Activated gamma-delta T cell (primary cell): ENCODE results near the gene MORN1.

Experiments
- DNase-seq: peaks from one replicate; lab custom pipeline; 2025; lab: John Stamatoyannopoulos, UW

The MORN1 gene

DNA sequence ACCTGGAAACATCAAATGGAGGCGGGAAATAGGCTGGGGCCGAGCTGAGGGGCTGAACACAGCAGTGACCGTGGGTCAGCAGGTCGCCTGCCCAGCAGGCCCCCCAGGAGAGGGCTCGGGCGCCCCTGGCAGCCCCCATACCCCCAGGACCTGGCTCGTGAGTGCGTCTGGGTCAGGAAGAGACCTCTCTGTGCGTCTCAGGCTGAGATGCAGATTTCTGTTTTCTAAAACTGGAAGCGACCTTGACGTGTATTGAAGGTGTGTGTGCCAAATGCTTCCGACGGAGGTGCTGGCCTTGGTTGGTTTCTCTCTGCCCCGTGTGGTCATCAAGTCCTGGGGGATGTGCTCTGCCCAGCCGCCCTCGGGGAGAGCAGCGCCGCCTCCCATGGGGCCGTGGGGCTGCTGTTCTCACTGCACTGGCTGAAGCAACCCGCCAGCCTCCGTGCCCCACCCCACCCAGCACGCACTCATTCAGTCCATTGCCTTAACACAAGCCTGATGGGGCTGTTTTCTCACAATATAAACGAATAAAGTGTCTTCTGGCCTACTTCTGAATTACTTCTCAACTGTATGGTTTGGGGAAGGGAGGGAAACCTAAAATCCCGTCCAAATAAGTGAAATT lies 13.6 kb upstream of the MORN1 start:
- DNase-seq: no peak

DNA sequence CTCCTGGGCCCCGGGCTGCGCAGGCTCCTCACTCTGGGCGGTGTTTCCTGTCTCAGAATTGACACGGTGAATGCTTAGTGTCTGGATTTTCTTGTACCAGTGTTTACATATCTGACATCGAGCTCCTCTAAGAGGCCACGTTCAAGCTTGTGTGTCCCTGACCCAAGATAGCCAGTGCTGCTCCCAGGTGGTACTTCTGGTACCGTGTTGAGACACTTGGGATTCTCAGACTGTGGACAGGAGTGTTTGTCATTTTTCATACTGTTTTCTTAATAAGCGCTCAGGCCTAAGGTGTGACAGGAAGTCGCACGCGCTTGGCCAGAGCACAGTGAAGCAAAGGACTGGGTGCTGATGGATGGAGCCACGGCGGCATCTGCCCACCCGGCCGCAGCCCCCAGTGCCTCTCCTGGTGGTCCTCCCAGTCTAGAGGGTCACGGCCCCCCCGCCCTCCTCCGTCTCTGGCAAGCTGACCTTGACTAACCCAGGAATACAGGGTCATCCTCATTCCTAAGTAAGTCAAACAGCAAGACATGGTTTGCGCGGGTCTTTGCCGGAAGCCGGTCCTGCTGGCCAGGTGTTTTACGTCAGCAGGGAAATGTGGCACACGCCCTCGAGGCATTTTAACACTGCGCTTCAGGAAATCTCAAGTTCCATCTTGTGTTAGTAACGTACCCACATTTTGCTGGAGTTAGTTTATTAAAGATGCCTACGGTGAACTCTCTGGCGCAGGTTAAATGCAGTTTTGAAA lies 13.0 kb upstream of the MORN1 start:
- no peak for DNase-seq

GRCh38 chr1:2403273-2403672 lies 11.9 kb upstream of the MORN1 start:
- DNase-seq: no peak

GRCh38 chr1:2402420-2402819 lies 11.1 kb upstream of the MORN1 start:
- DNase-seq: no peak

- no peak for DNase-seq
These were observed 9.7 kb upstream of the MORN1 start for GRCh38 chr1:2400950-2401649.

DNA sequence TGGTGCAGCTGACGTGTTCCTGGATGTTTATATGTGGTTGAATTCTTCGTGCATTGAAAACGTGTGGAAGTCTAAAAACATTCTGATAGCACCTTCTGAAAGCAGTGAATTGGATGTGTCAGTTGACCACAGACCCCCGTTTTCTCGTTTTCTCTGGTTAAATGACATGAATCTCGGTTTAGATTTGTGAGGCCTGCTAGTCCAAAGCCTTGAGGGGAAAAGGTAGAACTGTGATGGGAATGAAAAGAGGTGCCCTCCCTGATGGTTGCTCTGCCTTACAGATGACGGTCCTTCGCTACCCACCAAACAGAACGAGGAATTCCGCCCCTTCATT lies 9.2 kb upstream of the MORN1 start:
- DNase-seq: no peak

DNA sequence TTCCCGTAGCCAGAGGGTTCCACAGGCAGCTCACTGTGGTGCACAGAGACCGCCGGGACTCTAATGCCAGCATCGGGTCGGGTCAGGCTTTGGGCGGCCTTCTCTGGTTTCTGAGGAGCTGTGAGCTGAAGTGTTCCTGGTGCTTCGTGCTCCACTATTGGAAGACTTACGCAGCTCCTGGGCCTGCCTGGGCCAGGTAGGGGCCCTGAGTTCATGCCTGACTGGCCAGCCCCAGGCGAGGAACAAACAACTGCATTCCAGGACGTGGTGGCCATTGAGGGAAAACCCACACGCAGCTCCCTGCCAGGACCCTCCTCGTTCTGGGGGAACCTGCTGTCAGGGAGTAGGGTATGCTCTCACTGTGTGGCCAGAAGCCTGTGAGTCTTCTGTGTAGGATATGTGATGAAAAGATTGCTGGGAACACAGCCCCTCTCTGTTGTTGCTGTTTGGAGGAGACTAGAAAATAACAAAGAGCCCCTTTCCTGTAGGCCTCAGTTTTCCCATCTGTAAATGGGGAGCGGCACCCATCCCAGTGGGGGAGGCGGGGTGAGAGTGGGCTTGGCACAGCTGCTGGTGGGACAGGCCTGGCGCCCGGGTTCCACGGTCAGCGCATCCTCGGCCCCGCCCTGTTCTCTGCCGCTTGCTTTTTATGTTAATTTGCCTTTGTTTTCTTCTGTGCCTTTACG lies 8.7 kb upstream of the MORN1 start:
- no peak for DNase-seq

GRCh38 chr1:2398871-2399270 lies 7.5 kb upstream of the MORN1 start:
- no peak for DNase-seq

- DNase-seq: no peak
These were observed 5.8 kb upstream of the MORN1 start for GRCh38 chr1:2397007-2397679.

DNA sequence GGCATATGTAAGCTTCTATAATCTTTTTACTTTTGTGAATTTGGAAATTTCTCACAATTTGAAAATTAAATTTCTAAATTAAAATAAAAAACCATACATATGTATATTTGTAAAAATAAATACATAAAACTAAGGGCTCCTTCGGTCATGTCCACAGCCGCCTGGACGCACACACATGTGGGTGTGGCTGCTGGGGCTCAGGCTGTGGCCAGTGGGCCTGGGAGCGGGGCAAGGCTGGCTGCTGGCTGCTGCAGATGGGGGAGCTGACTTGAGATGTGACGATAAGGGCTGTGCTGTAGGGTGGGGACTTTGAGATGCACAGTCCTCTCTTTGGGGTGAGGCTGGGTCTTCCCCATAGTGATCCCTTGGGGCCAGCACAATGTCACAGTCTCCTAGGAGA lies 5.1 kb upstream of the MORN1 start:
- no peak for DNase-seq

GRCh38 chr1:2396059-2396458 lies 4.7 kb upstream of the MORN1 start:
- DNase-seq: no peak

GRCh38 chr1:2395245-2395644 lies 3.9 kb upstream of the MORN1 start:
- no peak for DNase-seq

DNA sequence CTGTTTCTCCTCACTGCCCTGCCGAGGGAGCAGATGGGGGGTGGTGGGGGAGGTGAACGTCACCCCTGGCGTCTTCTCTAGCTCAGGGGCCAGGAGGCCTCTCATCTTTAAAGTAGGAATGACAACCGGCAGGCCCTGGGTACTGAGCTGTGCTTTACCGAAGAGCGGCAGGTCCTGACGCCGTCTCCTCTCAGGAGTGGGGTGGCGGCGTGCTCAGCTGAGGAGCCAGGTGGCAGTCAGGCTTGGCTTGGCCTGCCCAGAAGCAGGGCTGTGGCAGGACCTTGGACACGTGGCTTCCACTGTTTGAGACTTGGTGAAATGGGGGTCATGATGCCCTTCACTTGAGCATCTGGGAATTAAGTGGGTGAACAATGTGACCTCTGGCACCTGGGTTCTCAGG lies 3.4 kb upstream of the MORN1 start:
- no peak for DNase-seq

DNA sequence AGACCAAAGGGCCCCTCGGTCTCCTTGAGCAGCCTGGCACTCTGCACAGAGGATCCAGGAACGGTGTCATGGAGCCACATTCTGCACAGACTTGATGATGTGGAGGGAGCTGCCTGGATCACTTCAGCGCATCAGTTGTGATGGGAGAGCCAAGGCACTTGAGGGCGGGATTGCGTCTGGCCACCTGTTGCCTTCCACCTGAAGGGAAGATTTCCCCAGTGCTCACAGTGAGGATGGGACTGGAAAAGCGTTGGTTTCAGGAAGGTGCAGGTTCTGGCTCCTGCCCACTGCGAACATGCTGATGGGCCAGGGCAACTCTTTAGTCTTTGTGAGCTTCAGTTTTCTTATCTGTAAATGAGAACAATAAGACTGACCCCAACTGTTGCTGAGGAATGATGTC lies 2.9 kb upstream of the MORN1 start:
- DNase-seq: no peak

GRCh38 chr1:2393471-2393877 lies 2.1 kb upstream of the MORN1 start:
- no peak for DNase-seq

DNA sequence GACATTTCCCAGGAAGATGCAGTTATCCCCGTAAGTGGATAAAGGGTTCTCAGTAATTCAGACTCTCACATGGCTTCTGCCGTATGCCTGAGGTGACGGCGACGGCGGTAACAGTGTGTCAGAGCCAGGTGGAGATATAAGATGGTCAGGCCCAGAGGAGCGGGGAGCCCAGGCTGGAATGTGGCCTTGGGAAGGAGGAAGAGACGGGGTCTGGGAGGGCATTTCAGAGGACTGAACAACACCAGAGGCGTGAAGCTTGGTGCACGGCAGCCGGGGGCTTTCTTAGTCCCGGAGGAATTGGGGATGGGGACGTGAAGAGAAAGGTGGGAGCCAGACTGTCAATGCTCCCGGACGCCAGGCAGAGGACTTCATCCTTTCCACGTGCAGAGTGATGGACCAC lies 1.3 kb upstream of the MORN1 start:
- no peak for DNase-seq

GRCh38 chr1:2391931-2392509 lies 666 bp upstream of the MORN1 start:
- DNase-seq: no peak

DNA sequence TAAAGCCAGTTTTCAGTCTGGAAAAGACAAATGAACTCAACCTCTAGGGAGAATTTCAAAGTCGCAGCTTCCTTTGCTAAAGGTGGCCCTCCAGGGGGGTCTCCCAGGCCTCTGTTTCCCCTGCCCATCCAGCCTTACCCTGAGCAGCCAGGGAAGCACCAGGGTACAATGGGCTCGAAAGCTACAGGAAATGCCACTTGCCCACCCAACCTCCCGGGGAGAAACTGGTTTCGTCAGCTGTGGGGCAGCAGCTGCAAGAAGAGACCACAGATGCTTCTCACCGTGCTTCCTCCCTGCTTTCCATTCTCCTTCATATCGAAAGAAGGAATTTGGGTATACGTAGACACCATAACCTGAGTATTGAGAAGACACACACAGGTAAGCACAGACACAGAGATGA lies 1.7 kb downstream of the MORN1 start:
- DNase-seq: no peak

DNA sequence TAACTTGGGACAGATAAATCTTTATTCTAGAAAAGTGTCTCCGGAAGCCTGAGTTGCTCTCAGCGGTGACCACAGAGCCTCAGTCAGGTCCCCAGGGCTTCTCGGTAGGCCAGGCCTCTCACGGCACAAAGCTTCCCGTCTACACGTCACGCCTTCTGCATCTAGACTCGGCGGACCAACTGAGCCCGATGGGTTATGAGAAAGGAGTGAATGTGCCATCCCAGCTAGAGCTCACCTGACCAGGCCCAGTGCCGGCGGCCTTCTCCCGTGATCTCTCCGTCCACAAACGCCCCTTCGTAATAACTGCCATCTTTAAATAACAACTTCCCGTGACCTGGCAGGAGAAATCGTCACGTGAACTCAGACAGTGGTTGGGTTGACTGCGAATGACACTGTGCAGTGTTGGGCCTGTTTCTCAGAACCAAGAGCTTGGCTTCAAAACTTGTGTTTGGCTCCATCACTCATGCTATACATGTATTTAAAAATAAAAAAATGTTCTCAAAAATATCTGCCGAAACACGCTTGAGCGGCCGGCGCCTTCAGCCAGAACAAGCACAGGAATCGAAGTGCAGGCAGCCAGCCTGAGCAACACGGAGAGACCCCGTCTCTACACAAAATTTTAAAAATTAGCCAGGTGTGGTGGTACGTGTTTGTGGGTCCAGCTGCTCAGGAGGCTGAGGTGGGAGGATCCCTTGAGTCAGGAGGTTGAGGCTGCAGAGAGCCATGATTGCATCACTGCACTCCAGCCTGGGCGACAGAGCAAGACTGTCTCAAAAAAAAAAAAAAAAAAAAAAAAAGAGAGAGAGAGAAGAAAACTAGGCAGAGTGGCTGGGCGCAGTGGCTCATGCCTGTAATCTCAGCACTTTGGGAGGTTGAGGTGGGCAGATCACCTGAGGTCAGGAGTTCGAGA lies 3.1 kb downstream of the MORN1 start:
- no peak for DNase-seq

DNA sequence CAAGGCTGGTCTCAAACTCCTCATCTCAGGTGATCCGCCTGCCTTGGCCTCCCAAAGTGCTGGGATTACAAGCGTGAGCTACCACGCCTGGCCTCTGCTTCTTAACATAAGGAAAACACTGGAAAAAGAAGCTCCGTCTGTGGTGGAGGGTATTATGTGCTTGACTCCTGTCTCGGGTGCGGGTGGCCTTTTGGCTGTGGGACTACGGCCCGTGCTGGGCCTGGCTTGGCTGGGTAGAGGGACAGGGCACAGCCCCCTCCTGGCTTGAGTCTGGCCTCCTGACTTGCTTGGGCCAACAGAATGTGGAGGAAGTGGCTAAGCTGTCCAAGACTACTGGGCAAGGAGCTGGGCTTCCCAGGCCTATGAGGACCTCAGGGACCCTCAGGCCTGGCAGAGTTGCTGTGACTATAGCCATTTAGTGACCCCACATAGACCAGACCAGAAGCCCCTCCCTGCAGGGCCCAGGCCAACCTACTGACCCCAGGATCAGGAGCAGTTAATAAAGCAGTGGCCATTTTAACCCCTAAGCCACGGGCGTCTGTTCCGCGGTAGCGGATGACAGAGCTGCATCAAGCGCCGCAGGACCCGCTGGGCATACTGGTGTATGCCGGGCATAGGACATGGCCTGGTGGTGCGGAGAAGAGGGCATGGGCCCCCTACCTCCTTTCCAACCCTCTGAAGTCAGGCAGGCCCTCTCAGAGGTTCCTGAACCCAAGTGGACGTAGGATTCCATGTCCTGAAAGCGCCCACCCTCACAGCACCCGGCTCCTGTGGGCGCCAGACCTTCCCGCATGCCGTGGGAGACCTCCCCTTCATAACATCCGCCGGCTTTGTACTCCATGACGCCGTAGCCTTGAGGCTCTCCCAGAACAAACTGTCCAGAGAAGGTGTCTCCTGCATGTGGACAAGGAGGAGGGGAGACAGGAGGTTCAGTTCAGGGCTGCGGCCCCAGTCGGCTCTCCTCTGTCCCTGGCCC lies 4.4 kb downstream of the MORN1 start:
- DNase-seq: no peak
